Measurements from ENCODE around the gene NTRK1.

Gene NTRK1

DNA sequence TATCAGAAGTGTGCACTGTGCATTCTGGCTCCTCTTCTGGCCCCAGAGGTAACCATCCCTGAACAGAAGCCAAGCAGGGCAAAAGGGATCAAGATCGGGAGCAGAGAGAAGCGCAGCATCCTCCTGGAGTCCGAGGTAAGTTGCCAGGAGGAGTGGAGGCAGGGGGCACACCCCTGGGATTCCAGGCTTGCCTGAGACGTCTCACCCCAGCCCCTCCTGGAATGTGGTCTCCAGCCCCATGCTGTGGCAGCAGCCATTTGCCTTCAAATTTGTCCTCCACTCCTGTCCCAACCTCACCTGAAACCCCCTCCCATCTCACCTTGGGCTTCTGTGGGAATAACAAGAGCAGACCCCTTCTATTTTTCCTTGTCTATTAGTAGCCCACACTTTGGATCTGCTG lies 69.8 kb downstream of the NTRK1 start:
- Histone ChIP-seq H3K4me2 (ENCODE audit: low read length) (no peak overlapping the region), H3K9ac (no peak overlapping the region), H3K4me3 (ENCODE audit: low read depth, low read length) (no peak overlapping the region), H3K79me2 (no peaks in the 10 kb centered on the region), H3K27ac (no peak overlapping the region), H2AFZ (no peak overlapping the region), H3K27me3 (ENCODE audit: control insufficient read depth, insufficient read depth, low read length) (no peaks in the 10 kb centered on the region), H3K9me3 (ENCODE audit: control insufficient read depth, low read length) (no peaks in the 10 kb centered on the region), H3K4me1 (no peaks in the 10 kb centered on the region), H3K36me3 (ENCODE audit: control insufficient read depth, insufficient read depth, low read length) (no peaks in the 10 kb centered on the region)
- TF ChIP-seq, protein P1, sequence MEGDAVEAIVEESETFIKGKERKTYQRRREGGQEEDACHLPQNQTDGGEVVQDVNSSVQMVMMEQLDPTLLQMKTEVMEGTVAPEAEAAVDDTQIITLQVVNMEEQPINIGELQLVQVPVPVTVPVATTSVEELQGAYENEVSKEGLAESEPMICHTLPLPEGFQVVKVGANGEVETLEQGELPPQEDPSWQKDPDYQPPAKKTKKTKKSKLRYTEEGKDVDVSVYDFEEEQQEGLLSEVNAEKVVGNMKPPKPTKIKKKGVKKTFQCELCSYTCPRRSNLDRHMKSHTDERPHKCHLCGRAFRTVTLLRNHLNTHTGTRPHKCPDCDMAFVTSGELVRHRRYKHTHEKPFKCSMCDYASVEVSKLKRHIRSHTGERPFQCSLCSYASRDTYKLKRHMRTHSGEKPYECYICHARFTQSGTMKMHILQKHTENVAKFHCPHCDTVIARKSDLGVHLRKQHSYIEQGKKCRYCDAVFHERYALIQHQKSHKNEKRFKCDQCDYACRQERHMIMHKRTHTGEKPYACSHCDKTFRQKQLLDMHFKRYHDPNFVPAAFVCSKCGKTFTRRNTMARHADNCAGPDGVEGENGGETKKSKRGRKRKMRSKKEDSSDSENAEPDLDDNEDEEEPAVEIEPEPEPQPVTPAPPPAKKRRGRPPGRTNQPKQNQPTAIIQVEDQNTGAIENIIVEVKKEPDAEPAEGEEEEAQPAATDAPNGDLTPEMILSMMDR (IDR thresholded peaks at IDR 0.05), result no peak

Data from parathyroid adenoma (tissue), 2 donors.